GM23248 (cell line): ENCODE data around the gene TTC17. TPM values are rescaled to one million over a fixed set of nuclear protein-coding genes. Genes with fewer than 3 reads are reported as not detected.
A peak's percentile ranks its signal among the peaks of the same experiment; 100 is the strongest.

ENCODE experiments used
- DNase-seq: peaks from one replicate; pipeline ENCODE4 v3.0.0-alpha.2; 2015
- H2AFZ ChIP-seq: fragments of 200-600 bp; sonication (generic); 2 replicates; pipeline ENCODE4 v1.6.1; 2016; ENCODE audit warnings: antibody characterized with exemption
- H3F3A ChIP-seq: fragments of 200-600 bp; sonication (generic); 2 replicates; pipeline ENCODE4 v1.6.1; 2016; ENCODE audit warnings: mild to moderate bottlenecking, antibody characterized with exemption, mixed run types; ENCODE audit not compliant: insufficient read depth
- H3K27ac ChIP-seq: fragments of 200-600 bp; sonication (generic); 2 replicates; pipeline ENCODE4 v1.5.1; 2016; ENCODE audit warnings: mild to moderate bottlenecking
- H3K27me3 ChIP-seq: fragments of 200-600 bp; sonication (generic); replicated peaks from 2 replicates; pipeline ENCODE4 v1.6.1; 2016; ENCODE audit warnings: mild to moderate bottlenecking; ENCODE audit not compliant: insufficient read depth
- H3K36me3 ChIP-seq: fragments of 200-600 bp; sonication (generic); 2 replicates; pipeline ENCODE4 v1.6.1; 2016; ENCODE audit warnings: low read depth, mild to moderate bottlenecking
- H3K4me1 ChIP-seq: fragments of 200-600 bp; sonication (generic); 2 replicates; pipeline ENCODE4 v1.6.1; 2016; ENCODE audit warnings: mild to moderate bottlenecking; ENCODE audit not compliant: insufficient read depth
- H3K4me2 ChIP-seq: fragments of 200-600 bp; sonication (generic); one replicate; pipeline ENCODE4 v1.6.1; 2016; ENCODE audit warnings: mild to moderate bottlenecking; ENCODE audit not compliant: unreplicated experiment
- H3K4me3 ChIP-seq: fragments of 200-600 bp; sonication (generic); 2 replicates; pipeline ENCODE4 v1.5.1; 2016; ENCODE audit warnings: mild to moderate bottlenecking
- H3K79me2 ChIP-seq: fragments of 200-600 bp; sonication (generic); 2 replicates; pipeline ENCODE4 v1.6.1; 2016; ENCODE audit warnings: mild to moderate bottlenecking; ENCODE audit not compliant: insufficient read depth
- H3K9ac ChIP-seq: fragments of 200-600 bp; sonication (generic); 2 replicates; pipeline ENCODE4 v1.6.1; 2016; ENCODE audit warnings: mild to moderate bottlenecking
- H3K9me2 ChIP-seq: fragments of 200-600 bp; sonication (generic); 2 replicates; pipeline ENCODE4 v1.6.1; 2016; ENCODE audit warnings: mixed run types, mild to moderate bottlenecking, moderate library complexity; ENCODE audit not compliant: insufficient read depth
- H3K9me3 ChIP-seq: fragments of 200-600 bp; sonication (generic); one replicate; pipeline ENCODE4 v1.6.1; 2017; ENCODE audit warnings: low read depth
- H4K20me1 ChIP-seq: fragments of 200-600 bp; sonication (generic); 2 replicates; pipeline ENCODE4 v1.6.0; 2016; ENCODE audit not compliant: insufficient read depth
- EZH2 ChIP-seq: fragments of 200-600 bp; sonication (generic); IDR thresholded peaks from 2 replicates; pipeline ENCODE4 v1.6.1; 2018; ENCODE audit warnings: antibody characterized with exemption, mild to moderate bottlenecking; ENCODE audit not compliant: insufficient read depth, poor library complexity, severe bottlenecking
- EZH2phosphoT487 ChIP-seq: fragments of 200-600 bp; sonication (generic); IDR thresholded peaks from 2 replicates; pipeline ENCODE4 v1.6.1; 2018; ENCODE audit warnings: antibody characterized with exemption, moderate library complexity, mild to moderate bottlenecking, low read depth; ENCODE audit not compliant: insufficient read depth
- WGBS, 2 experiments: methylation state at CpG; one replicate each; pipeline ENCODE4 v1.1.6; 2015 to 2017; ENCODE audit warnings: low lambda C conversion rate in 2 of 2, low coverage in 1 of 2; ENCODE audit errors: missing lambda C conversion rate in 2 of 2; 5-methylcytosine and 5-hydroxymethylcytosine counted together
- in situ Hi-C: fragments of 300-500 bp; cut with MboI; formaldehyde crosslinking; loops from 2 replicates; pipeline ENCODE4 v1.15.0; 2020
- polyA plus RNA-seq: library from polyadenylated mRNA; unstranded; fragments of >200 nt; fragmentation: Nextera tagmentation; extraction: Ambion mirVana; gene quantifications from 2 replicates; pipeline ENCODE4 v1.2.1, GENCODE V29; 2016
- total RNA-seq: library from RNA; depleted of rRNA; stranded (reverse); fragments of >200 nt; shearing (Covaris generic); gene quantifications from 2 replicates; pipeline ENCODE4 v1.2.3, GENCODE V29; 2014

TTC17 gene
- total and polyA plus RNA-seq, 2 experiments from 2014 or later: 39.2 to 61.7 TPM

- Histone ChIP-seq H3F3A (peaks cover 11% of the 10 kb centered on the region; the same call in 1 of the 2 replicates), H3K79me2 (peaks cover 67% of the 10 kb centered on the region), H3K4me2 (peak overlapping the region; percentile 91), H3K9me3 (no peaks in the 10 kb centered on the region), H3K36me3 (0 out of 2 replicates have a peak, but pooled peaks cover 1% of the 10 kb centered on the region), H4K20me1 (0 out of 2 replicates have a peak, but pooled peaks cover 7% of the 10 kb centered on the region), H3K4me3 (peak overlapping the region; percentile 94), H3K4me1 (peaks cover 12% of the 10 kb centered on the region), H3K27ac (peak overlapping the region; percentile 81), H3K9me2 (no peaks in the 10 kb centered on the region), H3K27me3 (no peaks in the 10 kb centered on the region), H3K9ac (peak overlapping the region; percentile 94), H2AFZ (no peak overlapping the region)
- 50% methylated on average over 1 of the region's 1 CpG for WGBS, 2 experiments
- no peak for TF ChIP-seq EZH2phosphoT487
- TF ChIP-seq EZH2: no peak
- in situ Hi-C loops: no loop called here
- peak; percentile 53 for DNase-seq
Measured at GRCh38 chr11:43360361-43361032, 1.8 kb downstream of the TTC17 start.

DNA sequence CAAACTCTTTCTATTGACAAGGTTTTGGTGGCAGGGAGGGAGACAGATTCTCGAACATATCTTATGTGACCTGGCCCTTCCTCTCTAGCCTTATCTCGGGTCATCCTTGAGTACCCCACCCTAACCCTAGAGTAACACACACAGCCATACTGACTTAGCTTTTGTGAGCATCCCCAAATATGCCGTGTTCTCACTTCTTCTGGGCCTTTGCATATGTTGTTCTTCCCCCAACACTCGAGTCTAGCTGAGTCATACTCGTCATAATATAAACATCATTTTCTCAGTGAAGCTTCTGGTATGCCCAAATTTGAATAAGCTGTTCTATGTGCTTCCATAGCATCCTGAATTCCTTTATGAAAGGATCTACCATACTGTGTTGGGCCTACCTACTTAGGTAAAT is 8.0 kb downstream of the TTC17 start:
- WGBS, 2 experiments: 81 to 88% methylated on average over 5 of the region's 5 CpGs
- TF ChIP-seq EZH2 (no peak), EZH2phosphoT487 (no peak)
- Histone ChIP-seq H3K36me3 (peaks cover 8% of the 10 kb centered on the region; the same call in 1 of the 2 replicates), H3F3A (peaks cover 6% of the 10 kb centered on the region; the same call in 1 of the 2 replicates), H3K4me2 (no peak overlapping the region), H2AFZ (no peak overlapping the region), H3K9me3 (no peaks in the 10 kb centered on the region), H3K9ac (no peak overlapping the region), H3K4me1 (peaks cover 7% of the 10 kb centered on the region; the same call in 1 of the 2 replicates), H3K79me2 (peaks cover 100% of the 10 kb centered on the region), H3K4me3 (no peak overlapping the region), H3K9me2 (no peaks in the 10 kb centered on the region), H3K27me3 (no peaks in the 10 kb centered on the region), H3K27ac (no peak overlapping the region), H4K20me1 (peaks cover 15% of the 10 kb centered on the region; the same call in 1 of the 2 replicates)
- peak; percentile 16 for DNase-seq
- in situ Hi-C loops: no loop called here

GRCh38 chr11:43367382-43368178 is 8.9 kb downstream of the TTC17 start:
- no peaks in the 10 kb centered on the region for H3K9me3 ChIP-seq
- TF ChIP-seq EZH2 (no peak), EZH2phosphoT487 (no peak)
- peaks cover 7% of the 10 kb centered on the region; the same call in 1 of the 2 replicates for H3K4me1 ChIP-seq
- H3K9ac ChIP-seq: no peak overlapping the region
- H2AFZ ChIP-seq: no peak overlapping the region
- no peak overlapping the region for H3K27ac ChIP-seq
- H3K9me2 ChIP-seq: no peaks in the 10 kb centered on the region
- H3K36me3 ChIP-seq: peaks cover 8% of the 10 kb centered on the region; the same call in 1 of the 2 replicates
- peaks cover 15% of the 10 kb centered on the region; the same call in 1 of the 2 replicates for H4K20me1 ChIP-seq
- H3K79me2 ChIP-seq: peaks cover 100% of the 10 kb centered on the region
- H3F3A ChIP-seq: peaks cover 6% of the 10 kb centered on the region; the same call in 1 of the 2 replicates
- H3K4me3 ChIP-seq: no peak overlapping the region
- peak; percentile 3 for DNase-seq
- no peak overlapping the region for H3K4me2 ChIP-seq
- in situ Hi-C loops: no loop called here
- no peaks in the 10 kb centered on the region for H3K27me3 ChIP-seq
- WGBS, 2 experiments: 39 to 40% methylated on average over 7 of the region's 7 CpGs

DNA sequence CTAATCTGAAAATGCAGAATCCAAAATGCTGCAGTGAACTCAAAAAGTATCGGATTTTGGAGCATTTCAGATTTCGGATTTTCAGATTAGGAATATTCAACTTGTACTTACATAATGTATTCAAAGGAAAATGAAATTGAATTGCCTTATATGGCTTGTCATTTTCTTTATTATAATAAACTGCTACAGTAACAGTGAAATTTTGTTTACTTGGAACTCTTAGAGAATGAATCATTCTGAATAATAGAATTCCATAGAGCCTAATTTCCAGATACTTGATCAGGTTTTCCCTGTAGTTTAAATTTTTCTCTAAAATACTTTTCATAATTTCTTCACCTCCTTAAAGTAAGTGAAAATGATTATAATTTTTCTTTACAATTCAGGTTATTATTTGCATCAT is 17.3 kb downstream of the TTC17 start:
- no peaks in the 10 kb centered on the region for H3K27me3 ChIP-seq
- peak overlapping the region; percentile 37 for H3K4me3 ChIP-seq
- peaks cover 5% of the 10 kb centered on the region; the same call in 1 of the 2 replicates for H4K20me1 ChIP-seq
- TF ChIP-seq EZH2phosphoT487 (no peak), EZH2 (no peak)
- 98 to 100% methylated on average over 2 of the region's 2 CpGs for WGBS, 2 experiments
- H3K9ac ChIP-seq: peak overlapping the region; percentile 49
- H3K4me2 ChIP-seq: peak overlapping the region; percentile 49
- peak; percentile 31 for DNase-seq
- H3K36me3 ChIP-seq: peaks cover 3% of the 10 kb centered on the region; the same call in 1 of the 2 replicates
- peak overlapping the region; percentile 83 for H3K27ac ChIP-seq
- no peaks in the 10 kb centered on the region for H3K9me3 ChIP-seq
- peaks cover 93% of the 10 kb centered on the region for H3K79me2 ChIP-seq
- H3K9me2 ChIP-seq: no peaks in the 10 kb centered on the region
- H3F3A ChIP-seq: peaks cover 17% of the 10 kb centered on the region
- H3K4me1 ChIP-seq: peaks cover 12% of the 10 kb centered on the region
- in situ Hi-C loops: no loop called here
- no peak overlapping the region for H2AFZ ChIP-seq
